BJ (cell line): ENCODE data around the gene PRR22. TPM values are rescaled to one million over a fixed set of nuclear protein-coding genes. Genes with fewer than 3 reads are reported as not detected.
A peak's percentile ranks its signal among the peaks of the same experiment; 100 is the strongest.

Source experiments
- CTCF ChIA-PET: fragments of 350-600 bp; formaldehyde crosslinking; extraction: SDS; loops from one replicate; lab custom pipeline; 2021; ENCODE audit warnings: antibody characterized with exemption, inconsistent platforms; lab: Yijun Ruan, JAX
- POLR2A ChIA-PET: fragments of 300-600 bp; sonication (Branson Sonifier 250); formaldehyde crosslinking; extraction: SDS; loops from one replicate; lab custom pipeline; 2021; ENCODE audit warnings: antibody characterized with exemption; lab: Charles Lee
- DNase-seq: peaks from one replicate; pipeline ENCODE4 v3.0.0-alpha.2; 2011; ENCODE audit warnings: low read depth
- H3K27me3 ChIP-seq: 2 replicates; pipeline ENCODE4 v1.6.0; 2011; ENCODE audit warnings: low read length; ENCODE audit not compliant: control insufficient read depth, insufficient read depth
- H3K36me3 ChIP-seq: 2 replicates; pipeline ENCODE4 v1.5.1; 2011; ENCODE audit warnings: low read length; ENCODE audit not compliant: control insufficient read depth, insufficient read depth
- H3K4me3 ChIP-seq: 2 replicates; pipeline ENCODE4 v1.5.1; 2011; ENCODE audit warnings: low read depth, mild to moderate bottlenecking, control low read depth, low read length
- CTCF ChIP-seq: IDR thresholded peaks from 2 replicates; pipeline ENCODE4 v1.5.1; 2011; ENCODE audit warnings: low read depth, mild to moderate bottlenecking, control low read depth, inconsistent platforms, low read length, moderate library complexity; ENCODE audit not compliant: insufficient read depth
- polyA plus RNA-seq: library from polyadenylated mRNA; depleted of rRNA; stranded (reverse); fragments of >200 nt; gene quantifications from 2 replicates; pipeline ENCODE4 v1.2.3, GENCODE V29; 2011

Gene PRR22
- polyA plus RNA-seq, 1 experiment: 0.53 TPM

DNA sequence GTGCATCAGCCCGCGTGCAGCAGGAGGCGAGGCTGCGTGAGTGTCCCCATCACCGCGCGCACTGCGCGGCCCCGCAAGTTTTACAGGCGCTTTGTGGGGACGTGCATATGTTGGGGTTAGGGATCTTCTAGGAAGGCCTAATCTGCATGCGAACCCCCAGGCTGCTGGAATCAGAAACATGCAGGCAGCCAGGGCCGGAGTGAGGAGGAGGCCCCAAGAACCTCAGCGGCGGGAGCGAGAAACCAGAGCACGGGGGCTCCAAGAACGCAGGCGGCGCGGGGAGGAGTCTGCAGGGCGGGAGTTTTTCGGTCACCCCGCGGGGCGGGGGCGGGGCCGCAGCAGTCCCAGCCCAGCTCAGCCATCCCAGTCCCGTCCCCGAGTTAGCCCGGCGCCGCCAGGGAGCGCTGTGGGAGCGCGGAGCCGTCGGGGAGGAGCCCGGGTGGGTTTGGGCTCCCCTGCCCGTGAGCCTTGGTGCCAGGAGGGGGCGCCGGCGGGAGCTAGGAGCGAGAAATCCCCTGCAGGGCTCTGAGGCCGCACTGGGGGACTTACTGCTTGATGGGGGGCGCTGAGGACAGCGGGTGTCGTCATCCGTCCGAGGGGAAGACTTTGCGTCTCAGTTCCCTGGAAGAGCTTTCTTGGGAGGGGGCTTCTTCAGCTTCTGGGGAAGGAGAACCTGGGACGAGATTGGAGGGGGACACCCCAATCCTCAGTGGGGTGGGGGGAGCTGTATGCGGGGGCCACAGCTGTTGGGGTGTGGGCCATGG is 19.4 kb upstream of the PRR22 start:
- DNase-seq: no peak
- CTCF ChIA-PET: interaction anchor here (0.6 to 2.8 kb wide), 46 partner anchors 8 to 318 kb away, joined by 3 to 80 read pairs (median 5); partner anchors contain the start of genes DUS3L, FUT3, NDUFA11 and RANBP3
- Histone ChIP-seq H3K4me3 (peak overlapping the region; percentile 10; the same call in 1 of the 2 replicates), H3K27me3 (peaks cover 9% of the 10 kb centered on the region), H3K36me3 (no peaks in the 10 kb centered on the region)
- POLR2A ChIA-PET: interaction anchor here (0.6 kb wide), 1 partner anchor 114 kb away, joined by 3 read pairs; no protein-coding TSS in a partner anchor
- peak; percentile 95 for TF ChIP-seq CTCF

- Histone ChIP-seq H3K27me3 (peaks cover 9% of the 10 kb centered on the region), H3K4me3 (peak overlapping the region; percentile 10; the same call in 1 of the 2 replicates), H3K36me3 (no peaks in the 10 kb centered on the region)
- DNase-seq: no peak
- ChIA-PET CTCF (interaction anchor here (0.6 to 2.8 kb wide), 39 partner anchors 9 to 245 kb away, joined by 3 to 80 read pairs (median 6); partner anchors contain the start of genes DUS3L, FUT3, NDUFA11 and RANBP3), POLR2A (no interaction called here)
- no peak for TF ChIP-seq CTCF
These were observed 18.9 kb upstream of the PRR22 start for GRCh38 chr19:5803441-5803751.

DNA sequence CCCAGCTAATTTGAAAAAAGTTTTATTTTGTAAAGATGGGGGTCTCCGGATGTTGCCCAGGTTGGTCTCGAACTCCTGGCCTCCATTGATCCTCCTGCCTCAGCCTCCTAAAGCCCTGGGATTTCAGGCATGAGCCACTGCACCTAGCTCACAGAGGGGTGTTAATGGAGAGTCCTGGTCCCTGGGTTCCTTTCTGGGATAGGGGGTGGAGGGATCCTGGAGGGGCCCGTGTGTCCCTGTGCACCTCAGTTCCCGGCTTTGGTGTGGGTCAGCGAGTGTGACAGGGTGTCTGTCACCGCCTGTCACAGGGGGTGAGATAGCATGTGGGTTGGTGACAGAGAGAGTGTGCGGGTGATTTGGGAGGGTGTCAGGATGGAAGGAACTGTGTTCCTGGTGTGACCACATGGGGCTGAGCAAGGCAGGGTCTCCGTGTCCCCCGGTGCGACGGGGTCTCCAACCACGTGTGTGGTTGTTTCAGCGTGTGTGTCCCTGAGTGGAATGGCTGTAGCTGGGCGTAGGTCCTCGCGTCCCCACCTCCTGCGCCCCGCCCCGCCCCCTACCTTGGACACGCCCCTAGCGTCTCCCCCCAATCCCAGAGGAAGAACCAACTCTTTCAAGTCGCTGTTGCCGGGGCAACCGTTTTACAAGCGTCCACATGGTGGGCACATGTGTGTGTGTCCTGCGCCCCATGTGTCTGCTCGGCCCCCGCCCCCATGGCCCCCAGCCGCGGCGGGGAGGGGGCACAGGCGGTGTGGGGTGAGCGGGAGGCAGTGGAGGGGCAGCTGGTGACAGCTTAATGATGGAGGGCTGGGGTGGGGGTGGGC is 17.5 kb upstream of the PRR22 start:
- H3K27me3 ChIP-seq: peaks cover 9% of the 10 kb centered on the region
- POLR2A ChIA-PET: no interaction called here
- no peak for TF ChIP-seq CTCF
- no peak for DNase-seq
- H3K36me3 ChIP-seq: no peaks in the 10 kb centered on the region
- H3K4me3 ChIP-seq: no peak overlapping the region
- CTCF ChIA-PET: interaction anchor here (0.9 to 2.8 kb wide), 4 partner anchors 9 to 100 kb away, joined by 3 to 57 read pairs (median 4); partner anchors contain the start of gene DUS3L

GRCh38 chr19:5800361-5801270 is 16.1 kb upstream of the PRR22 start:
- Histone ChIP-seq H3K4me3 (no peak overlapping the region), H3K27me3 (peaks cover 8% of the 10 kb centered on the region), H3K36me3 (no peaks in the 10 kb centered on the region)
- ChIA-PET POLR2A (no interaction called here), CTCF (interaction anchor here (1.1 to 1.5 kb wide), 3 partner anchors 7 to 187 kb away, joined by 3 to 4 read pairs (median 3); no protein-coding TSS in a partner anchor)
- no peak for DNase-seq
- TF ChIP-seq CTCF: no peak
